Activated B cell treated with CpG ODN at 0.5 μM for 24 hours (primary cell): ENCODE measurements around the gene QSOX2. TPM values are rescaled to one million over a fixed set of nuclear protein-coding genes. Genes with fewer than 3 reads are reported as not detected.

Experiments used
- ATAC-seq: fragments of 200-7000 bp; cut with Tn5 transposase; one replicate; pipeline ENCODE4 v1.10.0; 2021; ENCODE audit warnings: low read depth, mild to moderate bottlenecking, moderate library complexity
- CTCF ChIA-PET: fragments of 350-600 bp; sonication (Branson Sonifier 250); formaldehyde crosslinking; loops from one replicate; lab custom pipeline; 2021; ENCODE audit warnings: antibody characterized with exemption; lab: Charles Lee
- POLR2A ChIA-PET: fragments of 350-600 bp; sonication (Branson Sonifier 250); formaldehyde crosslinking; loops from one replicate; lab custom pipeline; 2021; ENCODE audit warnings: antibody characterized with exemption; lab: Charles Lee
- DNase-seq: peaks from one replicate; pipeline ENCODE4 v3.0.0; 2022
- H3K27ac Mint-ChIP-seq: one replicate; pipeline ENCODE4 v1.8.0; 2020; ENCODE audit warnings: mixed read lengths
- H3K27me3 Mint-ChIP-seq: one replicate; pipeline ENCODE4 v1.8.0; 2021; ENCODE audit warnings: mixed read lengths
- H3K36me3 Mint-ChIP-seq: one replicate; pipeline ENCODE4 v1.8.0; 2021; ENCODE audit warnings: low read depth, mixed read lengths
- H3K4me1 Mint-ChIP-seq: one replicate; pipeline ENCODE4 v1.8.0; 2021; ENCODE audit warnings: mixed read lengths
- H3K4me3 Mint-ChIP-seq: one replicate; pipeline ENCODE4 v1.8.0; 2020; ENCODE audit warnings: mild to moderate bottlenecking, mixed read lengths
- H3K9me3 Mint-ChIP-seq: one replicate; pipeline ENCODE4 v1.8.0; 2020; ENCODE audit warnings: mixed read lengths
- CTCF ChIP-seq: fragments of 200-600 bp; IDR thresholded peaks from one replicate; pipeline ENCODE4 v1.8.0; 2022; ENCODE audit warnings: antibody characterized with exemption, mild to moderate bottlenecking
- intact Hi-C: fragments of 100-400 bp; cut with micrococcal nuclease; formaldehyde crosslinking; loops from one replicate; pipeline ENCODE4 v1.15.1; 2024
- total RNA-seq: library from RNA; stranded (reverse); gene quantifications from 2 replicates; pipeline ENCODE4 v1.2.3, GENCODE V29; 2022

QSOX2 gene
- total RNA-seq, 1 donor from 2014 or later = 49.1 TPM

DNA sequence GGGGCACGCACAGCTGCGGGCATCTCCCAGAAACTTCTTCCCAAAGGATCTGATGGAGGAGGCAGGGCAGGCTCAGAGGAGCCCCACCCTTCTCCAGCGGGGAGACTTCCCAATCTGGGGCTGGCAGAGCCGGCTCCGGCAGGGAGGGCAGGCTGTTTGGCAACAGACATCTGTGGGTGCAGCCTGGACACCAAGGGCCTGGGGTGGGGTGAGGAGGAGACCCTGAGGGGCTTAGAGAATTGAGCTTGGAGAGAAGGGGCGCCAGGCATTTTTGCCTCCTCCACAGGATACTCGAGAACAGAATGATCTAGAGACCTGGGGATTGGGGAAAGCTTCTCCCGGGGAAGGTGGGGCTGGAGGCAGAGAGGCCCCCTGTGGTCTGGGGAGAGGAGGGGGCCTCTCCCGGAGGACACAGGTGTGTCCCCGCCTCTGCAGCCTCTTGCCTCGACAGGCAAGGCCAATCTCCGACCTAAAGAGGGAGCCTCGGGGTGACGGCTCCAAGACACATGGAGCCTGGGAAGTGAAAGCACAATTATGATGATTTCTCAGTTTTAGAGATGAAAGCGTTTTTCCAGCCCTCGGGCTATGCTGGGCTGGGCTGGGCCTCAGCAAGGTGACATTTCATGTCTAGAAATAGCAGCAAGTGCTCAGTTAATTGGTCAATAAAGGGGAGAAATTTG lies 49.1 kb downstream of the QSOX2 start:
- H3K4me3 Mint-ChIP-seq = peak overlapping the region; percentile 20
- DNase-seq = no peak
- peaks cover 23% of the 10 kb centered on the region for H3K4me1 Mint-ChIP-seq
- ATAC-seq = no peak
- no peak for TF ChIP-seq CTCF
- no peak overlapping the region for H3K27ac Mint-ChIP-seq
- intact Hi-C loops = loop anchor here (5.0 kb wide), 1 partner anchor 41 kb away; no protein-coding TSS in a partner anchor
- no peaks in the 10 kb centered on the region for H3K36me3 Mint-ChIP-seq
- CTCF ChIA-PET = interaction anchor here (0.6 kb wide), 1 partner anchor 19 kb away, joined by 3 read pairs; no protein-coding TSS in a partner anchor
- H3K9me3 Mint-ChIP-seq = no peaks in the 10 kb centered on the region
- POLR2A ChIA-PET = interaction anchor here (0.9 kb wide), 1 partner anchor 29 kb away, joined by 3 read pairs; no protein-coding TSS in a partner anchor
- peaks cover 33% of the 10 kb centered on the region for H3K27me3 Mint-ChIP-seq

GRCh38 chr9:136194540-136194939 lies 51.1 kb downstream of the QSOX2 start:
- Mint-ChIP-seq H3K27ac (no peak overlapping the region), H3K4me1 (peaks cover 23% of the 10 kb centered on the region), H3K9me3 (no peaks in the 10 kb centered on the region), H3K27me3 (peaks cover 44% of the 10 kb centered on the region), H3K4me3 (no peak overlapping the region), H3K36me3 (no peaks in the 10 kb centered on the region)
- TF ChIP-seq CTCF = no peak
- intact Hi-C loops = no loop called here
- ChIA-PET CTCF (no interaction called here), POLR2A (interaction anchor here (0.5 kb wide), 1 partner anchor 1453 kb away, joined by 6 read pairs; no protein-coding TSS in a partner anchor)
- no peak for DNase-seq
- no peak for ATAC-seq

GRCh38 chr9:136193891-136194279 lies 51.7 kb downstream of the QSOX2 start:
- Mint-ChIP-seq H3K27ac (no peak overlapping the region), H3K9me3 (no peaks in the 10 kb centered on the region)

DNA sequence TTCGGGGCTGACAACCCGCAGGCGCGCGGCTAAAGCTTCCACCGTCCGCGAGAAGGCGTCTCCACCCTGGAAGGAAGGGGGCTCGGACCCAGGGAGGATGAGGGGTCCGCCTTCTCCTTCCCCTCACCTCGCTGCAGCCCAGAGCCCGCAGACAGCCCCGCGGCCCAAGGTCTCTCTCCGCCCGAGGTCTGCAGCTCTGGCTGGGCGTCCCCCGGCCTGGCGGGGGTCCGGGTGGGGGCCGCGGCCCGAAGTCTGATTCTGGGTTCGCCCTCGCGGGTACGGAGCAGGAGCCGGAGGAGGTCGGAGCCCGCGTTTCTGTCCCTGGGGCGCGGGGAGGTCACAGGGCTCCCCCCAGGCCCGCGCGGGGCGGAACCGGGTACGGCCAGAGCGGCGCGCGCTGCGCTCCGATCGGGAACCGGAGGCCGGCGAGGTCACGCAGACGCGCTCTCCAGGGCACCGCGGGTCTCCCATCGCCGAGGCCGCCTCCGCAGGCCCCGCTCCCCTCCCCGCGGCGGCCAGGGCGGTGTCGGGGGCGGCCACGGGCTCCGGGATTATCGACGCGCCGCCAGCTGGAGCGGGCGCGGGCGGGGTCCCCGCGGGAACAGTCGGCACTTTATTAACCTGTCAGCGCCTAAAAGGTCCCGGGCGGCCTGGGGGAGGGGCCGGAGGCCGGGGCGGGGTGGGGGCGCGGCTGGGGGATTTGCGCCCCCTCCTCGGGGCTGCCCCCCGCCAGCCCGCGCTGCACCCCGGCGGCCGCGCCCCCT lies 52.3 kb downstream of the QSOX2 start:
- intact Hi-C loops = no loop called here
- Mint-ChIP-seq H3K27me3 (peaks cover 48% of the 10 kb centered on the region), H3K27ac (no peak overlapping the region), H3K9me3 (no peaks in the 10 kb centered on the region), H3K4me1 (peaks cover 18% of the 10 kb centered on the region), H3K4me3 (no peak overlapping the region), H3K36me3 (no peaks in the 10 kb centered on the region)
- no peak for TF ChIP-seq CTCF
- no peak for ATAC-seq
- CTCF ChIA-PET = no interaction called here
- no peak for DNase-seq
- POLR2A ChIA-PET = interaction anchor here (1.5 kb wide), 1 partner anchor 47 kb away, joined by 4 read pairs; no protein-coding TSS in a partner anchor

More at GRCh38 chr9:136193891-136194279, 51.7 kb downstream of the QSOX2 start:
- DNase-seq (no peak), ATAC-seq (no peak)
- Mint-ChIP-seq H3K36me3 (no peaks in the 10 kb centered on the region), H3K27me3 (peaks cover 48% of the 10 kb centered on the region), H3K4me1 (peaks cover 20% of the 10 kb centered on the region), H3K4me3 (no peak overlapping the region)
- intact Hi-C loops = no loop called here
- CTCF ChIA-PET = no interaction called here
- no peak for TF ChIP-seq CTCF
- POLR2A ChIA-PET = no interaction called here
